ENCODE measurements around the gene FBXO10.
"Not testable (repeated sequence)": the region's sequence is repeated elsewhere in the genome, so short reads cannot be mapped to it uniquely, and the experiment has no call there.

Gene FBXO10

GRCh38 chr9:37511016-37512010 is 64.9 kb downstream of the FBXO10 start:
- DNase-seq (ENCODE audit: low read depth): no peak

- DNase-seq (ENCODE audit: low read depth): not testable (repeated sequence)
Measured at GRCh38 chr9:37510053-37510452, 66.1 kb downstream of the FBXO10 start.

- no peak for DNase-seq (ENCODE audit: low read depth)
Measured at GRCh38 chr9:37509536-37509935, 66.6 kb downstream of the FBXO10 start.

- DNase-seq (ENCODE audit: low read depth): no peak
Measured at GRCh38 chr9:37508834-37509206, 67.4 kb downstream of the FBXO10 start.

- DNase-seq (ENCODE audit: low read depth): no peak
Measured at GRCh38 chr9:37508135-37508833, 67.9 kb downstream of the FBXO10 start.

GRCh38 chr9:37507566-37508134 is 68.5 kb downstream of the FBXO10 start:
- DNase-seq (ENCODE audit: low read depth): no peak

GRCh38 chr9:37504605-37505004 is 71.6 kb downstream of the FBXO10 start:
- DNase-seq (ENCODE audit: low read depth): no peak

GRCh38 chr9:37503736-37504135 is 72.4 kb downstream of the FBXO10 start:
- DNase-seq (ENCODE audit: low read depth): no peak

- DNase-seq (ENCODE audit: low read depth): no peak
Measured at GRCh38 chr9:37501957-37502596, 74.1 kb downstream of the FBXO10 start.

GRCh38 chr9:37499297-37499696 is 76.9 kb downstream of the FBXO10 start:
- DNase-seq (ENCODE audit: low read depth): no peak

- DNase-seq (ENCODE audit: low read depth): no peak
Measured at GRCh38 chr9:37498457-37498856, 77.7 kb downstream of the FBXO10 start.

GRCh38 chr9:37497320-37497719 is 78.9 kb downstream of the FBXO10 start:
- DNase-seq (ENCODE audit: low read depth): no peak

GRCh38 chr9:37496020-37496419 is 80.2 kb downstream of the FBXO10 start:
- DNase-seq (ENCODE audit: low read depth): no peak

- no peak for DNase-seq (ENCODE audit: low read depth)
Measured at GRCh38 chr9:37495571-37495970, 80.6 kb downstream of the FBXO10 start.

GRCh38 chr9:37491939-37492338 is 84.2 kb downstream of the FBXO10 start:
- DNase-seq (ENCODE audit: low read depth): no peak

GRCh38 chr9:37486616-37487548 is 89.3 kb downstream of the FBXO10 start:
- peak; percentile 98 for DNase-seq (ENCODE audit: low read depth)

- no peak for DNase-seq (ENCODE audit: low read depth)
Measured at GRCh38 chr9:37486256-37486615, 89.9 kb downstream of the FBXO10 start.

- DNase-seq (ENCODE audit: low read depth): peak; percentile 56
Measured at GRCh38 chr9:37485389-37486255, 90.6 kb downstream of the FBXO10 start, which contains the start of gene POLR1E. POLR1E (plus strand) TSS chr9:37485948; CDS start chr9:37486048, 100 bp downstream.

- no peak for DNase-seq (ENCODE audit: low read depth)
Measured at GRCh38 chr9:37480759-37481158, 95.4 kb downstream of the FBXO10 start.

GRCh38 chr9:37477987-37478619 is 98.1 kb downstream of the FBXO10 start:
- not testable (repeated sequence) for DNase-seq (ENCODE audit: low read depth)
